ENCODE data around the gene ISL1. TPM values are rescaled to one million over a fixed set of nuclear protein-coding genes. Genes with fewer than 3 reads are reported as not detected.

Gene ISL1
- total RNA-seq, 1 experiment from 2014 or later = 11.8 TPM

DNA sequence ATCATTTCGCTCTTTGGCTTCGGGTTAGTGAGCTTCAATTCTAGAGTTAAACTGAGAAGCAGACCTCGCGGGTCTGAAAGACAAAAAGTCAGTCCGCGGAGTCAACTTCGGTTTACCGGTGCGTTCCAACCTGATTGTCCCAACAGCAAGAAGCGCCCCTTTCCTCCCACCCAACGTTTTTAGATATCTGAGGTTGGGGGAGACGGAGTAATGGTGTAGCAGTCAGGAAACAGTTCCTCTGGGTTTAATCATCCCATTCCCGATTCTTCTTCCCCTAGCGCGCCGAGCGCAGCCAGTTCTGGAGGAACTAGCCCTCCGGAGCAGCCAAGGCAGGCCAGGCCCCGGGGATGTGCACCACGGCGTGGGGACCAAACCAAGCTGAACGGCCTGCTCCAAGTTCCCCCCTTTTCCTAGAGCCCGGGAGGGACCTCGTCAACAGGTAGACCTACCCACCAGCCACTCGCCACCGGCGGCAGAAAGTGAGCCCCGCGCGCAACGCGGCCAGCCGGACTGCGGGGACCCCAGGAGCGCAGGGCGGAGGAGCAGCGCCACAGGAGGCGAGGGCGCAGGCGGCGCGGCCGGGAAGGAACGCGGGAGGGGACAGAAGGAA, 622 bp upstream of the ISL1 start:
- ChIA-PET CTCF (no interaction called here), POLR2A (ENCODE audit: low non-redundant PET) (interaction anchor here (0.6 kb wide), 1 partner anchor 1135 kb away, joined by 3 read pairs; no protein-coding TSS in a partner anchor)
- no peaks in the 10 kb centered on the region for H3K9me3 ChIP-seq (ENCODE audit: low read depth, low read length, poor library complexity, severe bottlenecking)
- peak overlapping the region; percentile 91 for H3K27ac ChIP-seq (ENCODE audit: low read depth, low read length, poor library complexity, severe bottlenecking)
- BruUV-seq (replicated peaks) = no TSS peak
- H3K27me3 ChIP-seq (replicated peaks; ENCODE audit: insufficient read depth, low read depth, low read length, poor library complexity) = no peaks in the 10 kb centered on the region
- no peak for TF ChIP-seq EZH2 (IDR thresholded peaks at IDR 0.05; ENCODE audit: borderline replicate concordance, low read depth, low read length, poor library complexity, severe bottlenecking)
- TF ChIP-seq, protein P1, sequence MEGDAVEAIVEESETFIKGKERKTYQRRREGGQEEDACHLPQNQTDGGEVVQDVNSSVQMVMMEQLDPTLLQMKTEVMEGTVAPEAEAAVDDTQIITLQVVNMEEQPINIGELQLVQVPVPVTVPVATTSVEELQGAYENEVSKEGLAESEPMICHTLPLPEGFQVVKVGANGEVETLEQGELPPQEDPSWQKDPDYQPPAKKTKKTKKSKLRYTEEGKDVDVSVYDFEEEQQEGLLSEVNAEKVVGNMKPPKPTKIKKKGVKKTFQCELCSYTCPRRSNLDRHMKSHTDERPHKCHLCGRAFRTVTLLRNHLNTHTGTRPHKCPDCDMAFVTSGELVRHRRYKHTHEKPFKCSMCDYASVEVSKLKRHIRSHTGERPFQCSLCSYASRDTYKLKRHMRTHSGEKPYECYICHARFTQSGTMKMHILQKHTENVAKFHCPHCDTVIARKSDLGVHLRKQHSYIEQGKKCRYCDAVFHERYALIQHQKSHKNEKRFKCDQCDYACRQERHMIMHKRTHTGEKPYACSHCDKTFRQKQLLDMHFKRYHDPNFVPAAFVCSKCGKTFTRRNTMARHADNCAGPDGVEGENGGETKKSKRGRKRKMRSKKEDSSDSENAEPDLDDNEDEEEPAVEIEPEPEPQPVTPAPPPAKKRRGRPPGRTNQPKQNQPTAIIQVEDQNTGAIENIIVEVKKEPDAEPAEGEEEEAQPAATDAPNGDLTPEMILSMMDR (conservative IDR thresholded peaks at IDR 0.05; ENCODE audit: low read depth, low read length) = no peak
- no peaks in the 10 kb centered on the region for H3K36me3 ChIP-seq (ENCODE audit: insufficient read depth, low read length, poor library complexity, severe bottlenecking)
- intact Hi-C loops (cut with micrococcal nuclease; ENCODE audit: unreplicated experiment) = loop anchor here (5.0 to 10.0 kb wide), 3 partner anchors 625 to 1272 kb away; no protein-coding TSS in a partner anchor
- peak overlapping the region; percentile 87 for H3K4me3 ChIP-seq (ENCODE audit: low read depth, low read length, poor library complexity, severe bottlenecking)
- DNase-seq (ENCODE audit: low spot score) = peak; percentile 64
- H3K4me1 ChIP-seq (ENCODE audit: insufficient read depth, low read length, poor library complexity, severe bottlenecking) = peaks cover 7% of the 10 kb centered on the region

DNA sequence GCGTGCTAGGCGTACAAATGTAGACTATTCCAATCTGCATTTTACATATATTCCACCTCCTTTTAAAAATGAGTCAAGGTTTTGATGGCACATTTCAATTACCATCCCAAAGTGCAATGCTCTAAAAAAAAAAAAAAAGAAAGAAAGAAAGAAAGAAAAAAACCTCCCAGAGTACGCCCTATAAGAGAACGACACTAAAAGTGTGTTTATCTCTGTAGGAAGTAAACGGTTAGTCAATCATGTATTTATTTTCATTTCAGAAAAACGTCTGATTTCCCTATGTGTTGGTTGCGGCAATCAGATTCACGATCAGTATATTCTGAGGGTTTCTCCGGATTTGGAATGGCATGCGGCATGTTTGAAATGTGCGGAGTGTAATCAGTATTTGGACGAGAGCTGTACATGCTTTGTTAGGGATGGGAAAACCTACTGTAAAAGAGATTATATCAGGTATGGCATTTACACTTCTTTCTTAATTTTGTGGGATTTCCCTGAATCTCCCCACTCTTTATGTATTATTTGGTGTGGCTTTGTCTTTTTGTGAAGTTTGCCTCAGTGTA, 1.1 kb downstream of the ISL1 start:
- DNase-seq (ENCODE audit: low spot score) = no peak
- ChIA-PET POLR2A (ENCODE audit: low non-redundant PET) (no interaction called here), CTCF (no interaction called here)
- intact Hi-C loops (cut with micrococcal nuclease; ENCODE audit: unreplicated experiment) = loop anchor here (2.0 to 10.0 kb wide), 4 partner anchors 623 to 1270 kb away; no protein-coding TSS in a partner anchor
- Histone ChIP-seq H3K9me3 (ENCODE audit: low read depth, low read length, poor library complexity, severe bottlenecking) (no peaks in the 10 kb centered on the region), H3K27ac (ENCODE audit: low read depth, low read length, poor library complexity, severe bottlenecking) (peak overlapping the region; percentile 91), H3K4me3 (ENCODE audit: low read depth, low read length, poor library complexity, severe bottlenecking) (peak overlapping the region; percentile 87), H3K4me1 (ENCODE audit: insufficient read depth, low read length, poor library complexity, severe bottlenecking) (peaks cover 7% of the 10 kb centered on the region), H3K27me3 (replicated peaks; ENCODE audit: insufficient read depth, low read depth, low read length, poor library complexity) (no peaks in the 10 kb centered on the region), H3K36me3 (ENCODE audit: insufficient read depth, low read length, poor library complexity, severe bottlenecking) (no peaks in the 10 kb centered on the region)
- no peak for TF ChIP-seq EZH2 (IDR thresholded peaks at IDR 0.05; ENCODE audit: borderline replicate concordance, low read depth, low read length, poor library complexity, severe bottlenecking)
- TF ChIP-seq, protein P1 (conservative IDR thresholded peaks at IDR 0.05; ENCODE audit: low read depth, low read length) = no peak
- BruUV-seq (replicated peaks) = no TSS peak

DNA sequence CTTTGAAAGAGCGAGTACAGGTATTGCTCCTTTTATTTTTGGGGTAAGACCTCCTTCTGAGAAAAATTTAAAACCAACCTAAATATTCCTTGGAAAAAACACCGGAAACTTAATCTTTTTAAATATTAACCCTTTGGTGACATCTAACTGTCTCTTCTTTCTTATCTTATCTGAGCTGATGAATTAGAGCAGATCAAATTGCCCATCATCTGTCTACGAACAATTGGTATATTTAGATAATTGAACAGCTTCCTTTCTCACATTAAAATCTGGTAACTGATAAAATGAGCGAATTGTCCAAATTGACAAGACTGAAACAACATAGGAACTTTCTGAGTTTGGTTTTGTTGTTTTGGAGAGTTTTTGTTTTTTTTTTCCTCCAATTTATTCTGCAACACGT, 2.0 kb downstream of the ISL1 start:
- no peak for DNase-seq (ENCODE audit: low spot score)
- Histone ChIP-seq H3K36me3 (ENCODE audit: insufficient read depth, low read length, poor library complexity, severe bottlenecking) (no peaks in the 10 kb centered on the region), H3K27ac (ENCODE audit: low read depth, low read length, poor library complexity, severe bottlenecking) (no peak overlapping the region), H3K9me3 (ENCODE audit: low read depth, low read length, poor library complexity, severe bottlenecking) (no peaks in the 10 kb centered on the region), H3K4me3 (ENCODE audit: low read depth, low read length, poor library complexity, severe bottlenecking) (peak overlapping the region; percentile 87), H3K4me1 (ENCODE audit: insufficient read depth, low read length, poor library complexity, severe bottlenecking) (peaks cover 7% of the 10 kb centered on the region), H3K27me3 (replicated peaks; ENCODE audit: insufficient read depth, low read depth, low read length, poor library complexity) (no peaks in the 10 kb centered on the region)
- CTCF ChIA-PET = no interaction called here
- intact Hi-C loops (cut with micrococcal nuclease; ENCODE audit: unreplicated experiment) = loop anchor here (2.0 to 10.0 kb wide), 2 partner anchors 974 to 1270 kb away; no protein-coding TSS in a partner anchor
- no TSS peak for BruUV-seq (replicated peaks)
- TF ChIP-seq EZH2 (IDR thresholded peaks at IDR 0.05; ENCODE audit: borderline replicate concordance, low read depth, low read length, poor library complexity, severe bottlenecking) = no peak
- TF ChIP-seq, protein P1 (conservative IDR thresholded peaks at IDR 0.05; ENCODE audit: low read depth, low read length) = no peak
- POLR2A ChIA-PET (ENCODE audit: low non-redundant PET) = interaction anchor here (0.7 kb wide), 1 partner anchor 10 kb away, joined by 3 read pairs; no protein-coding TSS in a partner anchor
